ENCODE results near the gene RBBP8NL. TPM values are rescaled to one million over a fixed set of nuclear protein-coding genes. Genes with fewer than 3 reads are reported as not detected.

Gene RBBP8NL
- total RNA-seq, 4 donors from 2014 or later: 4.3 to 8.5 (median 6.3) TPM

GRCh38 chr20:62400541-62400940, 26.8 kb downstream of the RBBP8NL start:
- no peak for DNase-seq (ENCODE audit: low spot score in 2 of 2)
- no peak for TF ChIP-seq POLR2A (IDR thresholded peaks at IDR 0.05)
- TF ChIP-seq, protein P1, sequence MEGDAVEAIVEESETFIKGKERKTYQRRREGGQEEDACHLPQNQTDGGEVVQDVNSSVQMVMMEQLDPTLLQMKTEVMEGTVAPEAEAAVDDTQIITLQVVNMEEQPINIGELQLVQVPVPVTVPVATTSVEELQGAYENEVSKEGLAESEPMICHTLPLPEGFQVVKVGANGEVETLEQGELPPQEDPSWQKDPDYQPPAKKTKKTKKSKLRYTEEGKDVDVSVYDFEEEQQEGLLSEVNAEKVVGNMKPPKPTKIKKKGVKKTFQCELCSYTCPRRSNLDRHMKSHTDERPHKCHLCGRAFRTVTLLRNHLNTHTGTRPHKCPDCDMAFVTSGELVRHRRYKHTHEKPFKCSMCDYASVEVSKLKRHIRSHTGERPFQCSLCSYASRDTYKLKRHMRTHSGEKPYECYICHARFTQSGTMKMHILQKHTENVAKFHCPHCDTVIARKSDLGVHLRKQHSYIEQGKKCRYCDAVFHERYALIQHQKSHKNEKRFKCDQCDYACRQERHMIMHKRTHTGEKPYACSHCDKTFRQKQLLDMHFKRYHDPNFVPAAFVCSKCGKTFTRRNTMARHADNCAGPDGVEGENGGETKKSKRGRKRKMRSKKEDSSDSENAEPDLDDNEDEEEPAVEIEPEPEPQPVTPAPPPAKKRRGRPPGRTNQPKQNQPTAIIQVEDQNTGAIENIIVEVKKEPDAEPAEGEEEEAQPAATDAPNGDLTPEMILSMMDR (IDR thresholded peaks at IDR 0.05): no peak
- intact Hi-C loops (cut with DNase I; ENCODE audit: low total_unique reads): loop anchor here (10.0 kb wide), 1 partner anchor 404 kb away; the partner anchor contains the start of gene OGFR
- no peak overlapping the region for H3K4me3 ChIP-seq (ENCODE audit: low read depth, poor library complexity, severe bottlenecking)
- WGBS, 2 donors: 84 to 88% methylated on average over 8 to 10 of the region's 10 CpGs

- DNase-seq (ENCODE audit: low spot score in 2 of 2): no peak
- intact Hi-C loops (cut with DNase I; ENCODE audit: low total_unique reads): loop anchor here (10.0 kb wide), 1 partner anchor 405 kb away; the partner anchor contains the start of gene OGFR
- no peak overlapping the region for H3K4me3 ChIP-seq (ENCODE audit: low read depth, poor library complexity, severe bottlenecking)
- 90 to 91% methylated on average over 7 of the region's 7 CpGs for WGBS, 2 donors
- TF ChIP-seq, protein P1 (IDR thresholded peaks at IDR 0.05): no peak
- TF ChIP-seq POLR2A (IDR thresholded peaks at IDR 0.05): no peak
These were observed 27.3 kb downstream of the RBBP8NL start for GRCh38 chr20:62400021-62400420.

DNA sequence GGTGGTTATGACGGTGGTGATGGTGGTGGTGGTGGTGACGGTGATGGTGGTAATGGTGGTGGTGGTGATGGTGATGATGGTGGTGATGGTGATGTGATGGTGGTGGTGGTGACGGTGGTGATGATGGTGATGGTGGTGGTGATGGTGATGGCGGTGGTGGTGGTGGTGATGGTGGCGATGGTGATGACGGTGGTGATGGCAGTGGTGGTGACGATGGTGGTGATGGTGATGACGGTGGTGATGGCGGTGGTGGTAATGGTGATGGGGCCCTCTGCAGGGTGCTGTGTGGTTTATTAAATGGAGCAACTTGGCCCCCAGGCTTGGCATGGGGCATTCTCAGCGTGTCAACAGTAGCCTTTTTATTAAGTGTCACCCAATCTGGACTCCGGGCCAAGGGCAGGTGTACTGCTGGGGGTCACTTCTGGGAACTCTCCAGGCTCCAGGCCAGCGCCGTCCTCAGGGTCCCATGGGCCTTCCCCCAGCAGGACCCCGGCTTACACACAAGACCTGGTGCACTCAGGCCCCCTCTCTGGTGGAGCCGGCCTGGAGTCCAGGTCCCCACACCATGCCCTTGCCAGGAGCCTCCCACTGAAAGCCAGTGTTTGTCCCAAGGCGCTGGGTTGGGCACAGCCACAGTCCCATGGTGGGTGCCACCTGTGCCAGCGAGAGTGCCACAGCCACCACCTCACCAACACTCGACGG, 29.1 kb downstream of the RBBP8NL start:
- no peak overlapping the region for H3K4me3 ChIP-seq (ENCODE audit: low read depth, poor library complexity, severe bottlenecking)
- DNase-seq (ENCODE audit: low spot score in 2 of 2): no peak
- TF ChIP-seq, protein P1 (IDR thresholded peaks at IDR 0.05): no peak
- TF ChIP-seq POLR2A (IDR thresholded peaks at IDR 0.05): no peak
- intact Hi-C loops (cut with DNase I; ENCODE audit: low total_unique reads): no loop called here
- 92 to 95% methylated on average over 19 of the region's 19 CpGs for WGBS, 2 donors

GRCh38 chr20:62396367-62397239, 30.7 kb downstream of the RBBP8NL start:
- no peak for TF ChIP-seq POLR2A (IDR thresholded peaks at IDR 0.05)
- TF ChIP-seq, protein P1 (IDR thresholded peaks at IDR 0.05): no peak
- no peak overlapping the region for H3K4me3 ChIP-seq (ENCODE audit: low read depth, poor library complexity, severe bottlenecking)
- no peak for DNase-seq (ENCODE audit: low spot score in 2 of 2)
- intact Hi-C loops (cut with DNase I; ENCODE audit: low total_unique reads): no loop called here
- 90 to 91% methylated on average over 22 to 33 of the region's 35 CpGs for WGBS, 2 donors

- H3K4me3 ChIP-seq (ENCODE audit: low read depth, poor library complexity, severe bottlenecking): no peak overlapping the region
- intact Hi-C loops (cut with DNase I; ENCODE audit: low total_unique reads): no loop called here
- TF ChIP-seq, protein P1 (IDR thresholded peaks at IDR 0.05): no peak
- no peak for TF ChIP-seq POLR2A (IDR thresholded peaks at IDR 0.05)
- WGBS, 2 donors: 82 to 84% methylated on average over 16 to 27 of the region's 27 CpGs
- DNase-seq (ENCODE audit: low spot score in 2 of 2): no peak
These were observed 31.8 kb downstream of the RBBP8NL start for GRCh38 chr20:62395311-62396242.
